ENCODE data around the gene TMEM119. TPM values are rescaled to one million over a fixed set of nuclear protein-coding genes. Genes with fewer than 3 reads are reported as not detected.
A peak's percentile ranks its signal among the peaks of the same experiment; 100 is the strongest.

TMEM119 gene
- total and polyA plus RNA-seq, 2 of the 8 experiments (the other 6 are each of a cell fraction or from before 2014, with no cell fraction given): 0.35 to 0.61 TPM

DNA sequence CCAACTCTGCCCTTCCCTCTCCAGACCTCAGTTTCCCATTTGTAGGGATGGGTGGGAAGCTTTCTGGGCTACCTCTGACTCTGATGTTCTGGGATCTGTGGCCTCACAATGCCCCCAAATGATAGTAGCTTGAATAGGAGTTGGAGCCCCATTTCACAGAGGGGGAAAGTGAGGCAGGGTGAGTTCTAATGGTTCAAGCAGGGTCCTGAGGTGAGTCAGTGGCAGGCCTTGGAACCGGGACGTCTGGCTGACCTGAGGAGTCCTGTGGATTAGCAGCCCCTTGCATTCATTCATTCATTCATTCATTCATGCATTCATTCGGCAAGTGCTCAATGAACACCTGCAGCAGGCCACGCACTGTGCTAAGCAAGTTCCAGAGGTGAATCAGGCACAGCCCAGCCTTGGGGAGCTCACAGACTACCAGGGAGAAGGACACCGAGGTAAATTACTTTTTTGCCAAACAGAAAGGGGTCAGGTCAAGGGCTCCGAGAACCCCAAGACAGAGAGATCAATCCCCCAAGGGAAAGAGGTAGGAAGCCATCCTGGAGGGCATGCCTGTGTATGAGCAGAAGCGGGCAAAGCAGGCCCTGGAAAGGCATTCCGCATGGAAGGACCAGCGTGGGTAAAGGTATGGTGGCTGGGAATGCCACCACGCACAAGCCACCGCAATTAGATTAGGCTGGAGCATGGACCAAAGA, 818 bp upstream of the TMEM119 start:
- no peak overlapping the region for H3K4me2 ChIP-seq (ENCODE audit: insufficient read depth in 1 of 2, low read depth in 2 of 2, low read length in 2 of 2)
- no peak overlapping the region for H3K27ac ChIP-seq (ENCODE audit: low read depth, low read length)
- H3K79me2 ChIP-seq (ENCODE audit: control insufficient read depth in 1 of 2, insufficient read depth in 2 of 2, low read length in 2 of 2): no peaks in the 10 kb centered on the region
- H3K18ac ChIP-seq (ENCODE audit: extremely low read depth, low read length): no peak overlapping the region
- no peak overlapping the region for H4K5ac ChIP-seq (ENCODE audit: insufficient read length, low read depth, low read length)
- H3K27me3 ChIP-seq (replicated peaks in 1 of 4; ENCODE audit: control insufficient read depth in 3 of 4, extremely low read depth in 1 of 4, insufficient read depth in 3 of 4, low read length in 3 of 4): no peaks in the 10 kb centered on the region; a peak in 1 of 7 replicates
- no peaks in the 10 kb centered on the region for H3K9me3 ChIP-seq (ENCODE audit: insufficient read depth in 2 of 2, low read depth in 1 of 2, low read length in 1 of 2)
- no peaks in the 10 kb centered on the region for H3K36me3 ChIP-seq (ENCODE audit: control insufficient read depth in 2 of 4, insufficient read depth in 4 of 4, low read length in 3 of 4)
- peaks cover 0 to 8% of the 10 kb centered on the region in 2 experiments for H4K20me1 ChIP-seq (replicated peaks in 1 of 2; ENCODE audit: control insufficient read depth in 1 of 2, insufficient read depth in 2 of 2, low read length in 2 of 2)
- no peak overlapping the region for H2AFZ ChIP-seq (ENCODE audit: low read length)
- no peak overlapping the region for H3K4me3 ChIP-seq (ENCODE audit: extremely low read depth in 1 of 4, insufficient read depth in 2 of 4, low read depth in 3 of 4, low read length in 4 of 4)
- H4K91ac ChIP-seq (replicated peaks; ENCODE audit: insufficient read length, low read length): no peak overlapping the region
- H2BK15ac ChIP-seq (ENCODE audit: low read length): 0 out of 2 replicates have a peak overlapping the region, but pooled peaks have one; percentile 81
- peaks cover 7% of the 10 kb centered on the region; the same call in 1 of the 2 replicates for H3K23me2 ChIP-seq (ENCODE audit: low read depth, low read length)
- no peak for DNase-seq (ENCODE audit: low read depth in 1 of 2, low spot score in 2 of 2)
- H4K8ac ChIP-seq (ENCODE audit: extremely low read depth, insufficient read depth, low read length): 0 out of 2 replicates have a peak overlapping the region, but pooled peaks have one; percentile 38
- H3K4ac ChIP-seq (replicated peaks; ENCODE audit: insufficient read length, low read depth, low read length): no peak overlapping the region
- WGBS, 2 experiments (ENCODE audit: extremely low coverage in 1 of 2, insufficient coverage in 1 of 2, insufficient read length in 1 of 2, insufficient replicate concordance in 2 of 2, low coverage in 1 of 2, low lambda C conversion rate in 2 of 2, missing lambda C conversion rate in 1 of 2): 97% methylated on average over 11 of the region's 11 CpGs; no CpG with 5 or more reads in 1 of the 2 experiments
- TF ChIP-seq, protein P1, sequence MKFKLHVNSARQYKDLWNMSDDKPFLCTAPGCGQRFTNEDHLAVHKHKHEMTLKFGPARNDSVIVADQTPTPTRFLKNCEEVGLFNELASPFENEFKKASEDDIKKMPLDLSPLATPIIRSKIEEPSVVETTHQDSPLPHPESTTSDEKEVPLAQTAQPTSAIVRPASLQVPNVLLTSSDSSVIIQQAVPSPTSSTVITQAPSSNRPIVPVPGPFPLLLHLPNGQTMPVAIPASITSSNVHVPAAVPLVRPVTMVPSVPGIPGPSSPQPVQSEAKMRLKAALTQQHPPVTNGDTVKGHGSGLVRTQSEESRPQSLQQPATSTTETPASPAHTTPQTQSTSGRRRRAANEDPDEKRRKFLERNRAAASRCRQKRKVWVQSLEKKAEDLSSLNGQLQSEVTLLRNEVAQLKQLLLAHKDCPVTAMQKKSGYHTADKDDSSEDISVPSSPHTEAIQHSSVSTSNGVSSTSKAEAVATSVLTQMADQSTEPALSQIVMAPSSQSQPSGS (IDR thresholded peaks at IDR 0.05; ENCODE audit: low read length): no peak
- TF ChIP-seq PHF8 (conservative IDR thresholded peaks at IDR 0.05; ENCODE audit: low read depth, low read length) (no peak), EP300 (IDR thresholded peaks at IDR 0.05; ENCODE audit: borderline replicate concordance in 1 of 2, low read depth in 2 of 2, low read length in 2 of 2) (no peak), CHD1 (IDR thresholded peaks at IDR 0.05; ENCODE audit: low read depth, low read length) (no peak), CBX8 (IDR thresholded peaks at IDR 0.05; ENCODE audit: borderline replicate concordance, low read depth, low read length) (no peak), POLR2A (IDR thresholded peaks at IDR 0.05; ENCODE audit: control extremely low read depth in 1 of 2, low read depth in 2 of 2, low read length in 2 of 2) (no peak), BRCA1 (IDR thresholded peaks at IDR 0.05; ENCODE audit: low read depth, low read length) (no peak)
- H2BK120ac ChIP-seq (replicated peaks; ENCODE audit: low read depth, low read length): no peak overlapping the region
- no peak overlapping the region for H3K23ac ChIP-seq (ENCODE audit: insufficient read length)
- H3K14ac ChIP-seq (ENCODE audit: insufficient read length): no peak overlapping the region
- H3K9ac ChIP-seq (replicated peaks in 1 of 4; ENCODE audit: extremely low read depth in 1 of 4, low read depth in 3 of 4, low read length in 3 of 4): no peak overlapping the region
- 0 out of 2 replicates have a peak overlapping the region, but pooled peaks have one; percentile 46 for H2BK12ac ChIP-seq (ENCODE audit: low read depth, low read length)
- no peak overlapping the region for H3K56ac ChIP-seq (replicated peaks; ENCODE audit: insufficient read length, low read depth, low read length)
- H2BK20ac ChIP-seq (ENCODE audit: low read length): no peak overlapping the region
- H2AK5ac ChIP-seq (ENCODE audit: low read depth, low read length): no peak overlapping the region
- H3K79me1 ChIP-seq (ENCODE audit: low read depth, low read length): no peaks in the 10 kb centered on the region; the same call in 1 of the 2 replicates
- H3K4me1 ChIP-seq (replicated peaks in 1 of 4; ENCODE audit: control insufficient read depth in 3 of 4, insufficient read depth in 4 of 4, low read length in 3 of 4): peaks cover 0 to 14% (median 0%) of the 10 kb centered on the region in 4 experiments; a peak in 3 of 7 replicates
- FAIRE-seq: no peak
- H2BK5ac ChIP-seq (ENCODE audit: low read depth, low read length): no peak overlapping the region
- CTCF ChIA-PET (ENCODE audit: partially characterized antibody): interaction anchor here (0.7 to 3.1 kb wide), 9 partner anchors 9 to 155 kb away, joined by 3 to 11 read pairs (median 3); partner anchors contain the start of gene ISCU
- POLR2A ChIA-PET (ENCODE audit: partially characterized antibody): interaction anchor here (1.1 to 1.8 kb wide), 4 partner anchors 10 to 132 kb away, joined by 3 to 4 read pairs (median 4); partner anchors contain the start of gene ISCU
